HepG2 (cell line): ENCODE results near the gene EYA2. TPM values are rescaled to one million over a fixed set of nuclear protein-coding genes. Genes with fewer than 3 reads are reported as not detected.

Experiments
- GFI1 ChIP-seq: sonication (generic); formaldehyde crosslinking; IDR thresholded peaks from 2 replicates; pipeline ENCODE4 v1.5.0; 2020; ENCODE audit warnings: missing genetic modification reagents, mild to moderate bottlenecking, borderline replicate concordance
- GLI4 ChIP-seq: sonication (generic); formaldehyde crosslinking; IDR thresholded peaks from 2 replicates; pipeline ENCODE4 v1.5.1; 2020; ENCODE audit warnings: missing genetic modification reagents, mild to moderate bottlenecking, moderate library complexity, borderline replicate concordance
- HOXA7 ChIP-seq: sonication (generic); formaldehyde crosslinking; IDR thresholded peaks from 2 replicates; pipeline ENCODE4 v1.8.1; 2022; ENCODE audit warnings: mild to moderate bottlenecking, missing genetic modification reagents, moderate library complexity
- NFATC3 ChIP-seq: sonication (generic); formaldehyde crosslinking; IDR thresholded peaks from 2 replicates; pipeline ENCODE4 v1.5.1; 2020; ENCODE audit warnings: mild to moderate bottlenecking, missing genetic modification reagents
- NFRKB ChIP-seq: fragments of 450-650 bp; IDR thresholded peaks from 2 replicates; pipeline ENCODE4 v1.6.1; 2017
- SMYD3 ChIP-seq: sonication (generic); formaldehyde crosslinking; IDR thresholded peaks from 2 replicates; pipeline ENCODE4 v1.8.1; 2023; ENCODE audit warnings: mild to moderate bottlenecking, missing genetic modification reagents
- TFE3 ChIP-seq: IDR thresholded peaks from 2 replicates; pipeline ENCODE4 v1.6.1; 2016
- ZBTB38 ChIP-seq: sonication (generic); formaldehyde crosslinking; IDR thresholded peaks from 2 replicates; pipeline ENCODE4 v1.5.1; 2020; ENCODE audit warnings: mild to moderate bottlenecking, missing genetic modification reagents
- ZFY ChIP-seq: sonication (generic); formaldehyde crosslinking; IDR thresholded peaks from 2 replicates; pipeline ENCODE4 v1.4.0; 2020; ENCODE audit warnings: missing genetic modification reagents
- ZNF333 ChIP-seq: sonication (generic); formaldehyde crosslinking; IDR thresholded peaks from 2 replicates; pipeline ENCODE4 v1.4.0; 2020; ENCODE audit warnings: mild to moderate bottlenecking, missing genetic modification reagents, borderline replicate concordance
- ZNF567 ChIP-seq: sonication (generic); formaldehyde crosslinking; IDR thresholded peaks from 2 replicates; pipeline ENCODE4 v1.8.1; 2023; ENCODE audit warnings: mild to moderate bottlenecking, missing genetic modification reagents, borderline replicate concordance
- ZNF660 ChIP-seq: sonication (generic); formaldehyde crosslinking; IDR thresholded peaks from 2 replicates; pipeline ENCODE4 v1.5.1; 2020; ENCODE audit warnings: mild to moderate bottlenecking, low read depth, missing genetic modification reagents, borderline replicate concordance
- ZNF703 ChIP-seq: sonication (generic); formaldehyde crosslinking; IDR thresholded peaks from 2 replicates; pipeline ENCODE4 v1.5.1; 2020; ENCODE audit warnings: missing genetic modification reagents, mild to moderate bottlenecking, moderate library complexity, borderline replicate concordance
- polyA plus RNA-seq, 8 experiments: library from polyadenylated mRNA; depleted of rRNA in 3 of 8; stranded (reverse) in 7 of 8; unstranded in 1 of 8; fragments of >200 nt; fragmentation: Illumina TruSeq in 4 of 8; extraction: Trizol in 4 of 8; gene quantifications; 2 replicates each; pipeline versions ENCODE4 v1.2.1 to v1.2.3, GENCODE V29; 2011 to 2016; ENCODE audit warnings: low read depth in 4 of 8, missing spikeins in 1 of 8, mixed read lengths in 1 of 8; ENCODE audit not compliant: insufficient read depth in 1 of 8
- total RNA-seq, 5 experiments: library from RNA; depleted of rRNA; stranded (reverse); fragments of >200 nt; fragmentation: Illumina TruSeq; extraction: Trizol; gene quantifications; 2 replicates each; pipeline ENCODE4 v1.2.3, GENCODE V29; 2016; ENCODE audit warnings: low read depth in 1 of 5
- TF ChIP-seq, protein P1 (sequence below): sonication (generic); formaldehyde crosslinking; IDR thresholded peaks from 2 replicates; pipeline ENCODE4 v1.4.0; 2020; ENCODE audit warnings: missing genetic modification reagents, borderline replicate concordance
- TF ChIP-seq, protein P2 (sequence below): sonication (generic); formaldehyde crosslinking; IDR thresholded peaks from 2 replicates; pipeline ENCODE4 v1.8.0; 2022; ENCODE audit warnings: mild to moderate bottlenecking, missing genetic modification reagents; ENCODE audit not compliant: insufficient replicate concordance
- TF ChIP-seq, protein P3 (sequence below): sonication (generic); formaldehyde crosslinking; IDR thresholded peaks from 2 replicates; pipeline ENCODE4 v1.4.0; 2020; ENCODE audit warnings: missing genetic modification reagents, borderline replicate concordance

The EYA2 gene
- total and polyA plus RNA-seq, 2 of the 13 experiments (the other 11 are each of a cell fraction or from before 2014, with no cell fraction given): not detected

DNA sequence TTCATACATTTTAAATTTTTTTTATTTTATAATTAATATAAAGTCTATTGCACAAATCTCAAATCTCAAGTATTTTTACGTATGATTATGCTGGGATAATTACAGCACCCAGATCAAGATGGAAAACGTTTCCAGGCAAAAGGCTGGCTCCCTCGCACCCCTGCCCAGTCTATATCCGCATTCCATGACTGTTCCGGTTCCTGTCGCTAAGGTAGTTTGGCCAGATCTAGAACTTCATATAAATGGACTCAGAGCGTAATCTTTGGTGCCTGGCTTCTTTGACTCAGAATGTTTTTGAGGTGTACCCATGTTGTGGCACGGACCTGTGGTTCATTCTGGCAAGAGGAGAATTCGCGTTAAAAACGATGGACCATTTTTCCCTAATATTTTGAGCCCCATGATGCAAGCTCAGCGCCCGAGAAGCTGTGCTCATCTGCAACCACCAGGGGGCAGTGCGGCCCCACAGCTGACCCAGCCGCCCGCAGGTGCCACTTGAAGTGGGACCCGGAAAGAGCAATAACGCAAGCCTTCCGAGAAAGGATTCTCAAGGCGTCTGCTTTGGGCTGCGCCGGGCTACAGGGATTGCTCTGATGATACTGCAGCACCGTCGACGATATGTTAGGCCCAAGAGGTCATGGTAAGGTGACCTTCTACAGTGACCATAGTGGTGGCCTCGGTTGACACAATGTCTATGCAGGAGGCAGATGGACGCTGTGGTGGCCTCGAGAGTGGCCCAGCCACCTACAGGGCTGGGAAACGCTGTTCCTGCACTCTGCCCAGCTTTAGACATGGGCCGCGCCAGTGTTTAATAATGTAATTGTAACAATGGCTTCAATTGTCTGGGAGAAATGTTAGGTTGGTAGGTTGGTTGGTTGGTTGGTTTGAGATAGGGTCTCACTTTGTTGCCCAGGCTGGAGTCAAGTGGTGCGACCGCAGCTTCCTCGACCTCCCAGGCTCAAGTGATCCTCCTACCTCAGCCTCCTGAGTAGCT, 301.7 kb downstream of the EYA2 start (continued):
- TF ChIP-seq ZNF660 (CRISPR knock-in tag) (no peak), ZNF567 (no peak), SMYD3 (CRISPR knock-in tag) (no peak), HOXA7 (CRISPR knock-in tag) (no peak), ZBTB38 (CRISPR knock-in tag) (peak; percentile 82), NFRKB (no peak), ZNF333 (CRISPR knock-in tag) (no peak), NFATC3 (CRISPR knock-in tag) (0 out of 2 replicates have a peak, but pooled peaks have one; percentile 15), TFE3 (CRISPR knock-in tag) (peak; percentile 73; the same call in 1 of the 2 replicates), ZFY (CRISPR knock-in tag) (peak; percentile 36; the same call in 1 of the 2 replicates), GLI4 (CRISPR knock-in tag) (0 out of 2 replicates have a peak, but pooled peaks have one; percentile 39), GFI1 (CRISPR knock-in tag) (peak; percentile 73; the same call in 1 of the 2 replicates), ZNF703 (CRISPR knock-in tag) (no peak)
- TF ChIP-seq, protein P1, sequence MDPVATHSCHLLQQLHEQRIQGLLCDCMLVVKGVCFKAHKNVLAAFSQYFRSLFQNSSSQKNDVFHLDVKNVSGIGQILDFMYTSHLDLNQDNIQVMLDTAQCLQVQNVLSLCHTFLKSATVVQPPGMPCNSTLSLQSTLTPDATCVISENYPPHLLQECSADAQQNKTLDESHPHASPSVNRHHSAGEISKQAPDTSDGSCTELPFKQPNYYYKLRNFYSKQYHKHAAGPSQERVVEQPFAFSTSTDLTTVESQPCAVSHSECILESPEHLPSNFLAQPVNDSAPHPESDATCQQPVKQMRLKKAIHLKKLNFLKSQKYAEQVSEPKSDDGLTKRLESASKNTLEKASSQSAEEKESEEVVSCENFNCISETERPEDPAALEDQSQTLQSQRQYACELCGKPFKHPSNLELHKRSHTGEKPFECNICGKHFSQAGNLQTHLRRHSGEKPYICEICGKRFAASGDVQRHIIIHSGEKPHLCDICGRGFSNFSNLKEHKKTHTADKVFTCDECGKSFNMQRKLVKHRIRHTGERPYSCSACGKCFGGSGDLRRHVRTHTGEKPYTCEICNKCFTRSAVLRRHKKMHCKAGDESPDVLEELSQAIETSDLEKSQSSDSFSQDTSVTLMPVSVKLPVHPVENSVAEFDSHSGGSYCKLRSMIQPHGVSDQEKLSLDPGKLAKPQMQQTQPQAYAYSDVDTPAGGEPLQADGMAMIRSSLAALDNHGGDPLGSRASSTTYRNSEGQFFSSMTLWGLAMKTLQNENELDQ: peak; percentile 48; the same call in 1 of the 2 replicates
- TF ChIP-seq, protein P2, sequence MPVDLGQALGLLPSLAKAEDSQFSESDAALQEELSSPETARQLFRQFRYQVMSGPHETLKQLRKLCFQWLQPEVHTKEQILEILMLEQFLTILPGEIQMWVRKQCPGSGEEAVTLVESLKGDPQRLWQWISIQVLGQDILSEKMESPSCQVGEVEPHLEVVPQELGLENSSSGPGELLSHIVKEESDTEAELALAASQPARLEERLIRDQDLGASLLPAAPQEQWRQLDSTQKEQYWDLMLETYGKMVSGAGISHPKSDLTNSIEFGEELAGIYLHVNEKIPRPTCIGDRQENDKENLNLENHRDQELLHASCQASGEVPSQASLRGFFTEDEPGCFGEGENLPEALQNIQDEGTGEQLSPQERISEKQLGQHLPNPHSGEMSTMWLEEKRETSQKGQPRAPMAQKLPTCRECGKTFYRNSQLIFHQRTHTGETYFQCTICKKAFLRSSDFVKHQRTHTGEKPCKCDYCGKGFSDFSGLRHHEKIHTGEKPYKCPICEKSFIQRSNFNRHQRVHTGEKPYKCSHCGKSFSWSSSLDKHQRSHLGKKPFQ (CRISPR knock-in tag): peak; percentile 71
- TF ChIP-seq, protein P3, sequence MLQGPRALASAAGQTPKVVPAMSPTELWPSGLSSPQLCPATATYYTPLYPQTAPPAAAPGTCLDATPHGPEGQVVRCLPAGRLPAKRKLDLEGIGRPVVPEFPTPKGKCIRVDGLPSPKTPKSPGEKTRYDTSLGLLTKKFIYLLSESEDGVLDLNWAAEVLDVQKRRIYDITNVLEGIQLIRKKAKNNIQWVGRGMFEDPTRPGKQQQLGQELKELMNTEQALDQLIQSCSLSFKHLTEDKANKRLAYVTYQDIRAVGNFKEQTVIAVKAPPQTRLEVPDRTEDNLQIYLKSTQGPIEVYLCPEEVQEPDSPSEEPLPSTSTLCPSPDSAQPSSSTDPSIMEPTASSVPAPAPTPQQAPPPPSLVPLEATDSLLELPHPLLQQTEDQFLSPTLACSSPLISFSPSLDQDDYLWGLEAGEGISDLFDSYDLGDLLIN (CRISPR knock-in tag): peak; percentile 77; the same call in 1 of the 2 replicates
